ENCODE results near the gene WDR33. TPM values are rescaled to one million over a fixed set of nuclear protein-coding genes. Genes with fewer than 3 reads are reported as not detected.

The WDR33 gene
- total RNA-seq, 2 donors from 2014 or later = 16.1 to 16.8 TPM

DNA sequence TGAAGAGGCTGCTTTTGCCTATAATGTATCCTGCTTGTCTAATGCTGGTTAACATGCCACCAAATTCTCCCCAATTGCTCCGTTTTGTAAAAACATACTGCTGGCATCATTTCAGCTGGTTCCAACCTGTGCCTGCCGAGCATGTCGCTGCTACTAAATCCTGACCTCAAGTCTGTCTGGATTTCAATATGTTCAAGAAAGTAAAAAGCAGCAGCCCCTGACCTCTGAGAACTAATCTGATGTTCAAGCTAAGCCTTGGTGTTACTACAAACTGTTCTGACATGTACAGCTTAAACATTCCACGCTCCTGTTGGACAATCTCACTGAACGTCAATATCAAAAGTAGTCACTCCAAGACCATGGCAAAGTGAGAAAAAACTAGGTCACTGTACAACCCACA lies 63.4 kb downstream of the WDR33 start:
- Histone ChIP-seq H3K9me3 (no peaks in the 10 kb centered on the region), H3K27ac (no peak overlapping the region), H3K36me3 (peaks cover 15% of the 10 kb centered on the region), H3K4me3 (no peak overlapping the region), H3K4me1 (peaks cover 0 to 7% of the 10 kb centered on the region in 2 donors), H3K27me3 (no peaks in the 10 kb centered on the region)
- no peak for TF ChIP-seq CTCF (IDR thresholded peaks at IDR 0.05)
- no peak for DNase-seq (ENCODE audit: low spot score)

- no peaks in the 10 kb centered on the region for H3K9me3 ChIP-seq
- DNase-seq (ENCODE audit: low spot score) = no peak
- H3K4me3 ChIP-seq = no peak overlapping the region
- no peak for TF ChIP-seq CTCF (IDR thresholded peaks at IDR 0.05)
- no peaks in the 10 kb centered on the region for H3K27me3 ChIP-seq
- no peak overlapping the region for H3K27ac ChIP-seq
- no peaks in the 10 kb centered on the region for H3K4me1 ChIP-seq
- peaks cover 12% of the 10 kb centered on the region for H3K36me3 ChIP-seq
These were observed 67.4 kb downstream of the WDR33 start for GRCh38 chr2:127743477-127744026.

DNA sequence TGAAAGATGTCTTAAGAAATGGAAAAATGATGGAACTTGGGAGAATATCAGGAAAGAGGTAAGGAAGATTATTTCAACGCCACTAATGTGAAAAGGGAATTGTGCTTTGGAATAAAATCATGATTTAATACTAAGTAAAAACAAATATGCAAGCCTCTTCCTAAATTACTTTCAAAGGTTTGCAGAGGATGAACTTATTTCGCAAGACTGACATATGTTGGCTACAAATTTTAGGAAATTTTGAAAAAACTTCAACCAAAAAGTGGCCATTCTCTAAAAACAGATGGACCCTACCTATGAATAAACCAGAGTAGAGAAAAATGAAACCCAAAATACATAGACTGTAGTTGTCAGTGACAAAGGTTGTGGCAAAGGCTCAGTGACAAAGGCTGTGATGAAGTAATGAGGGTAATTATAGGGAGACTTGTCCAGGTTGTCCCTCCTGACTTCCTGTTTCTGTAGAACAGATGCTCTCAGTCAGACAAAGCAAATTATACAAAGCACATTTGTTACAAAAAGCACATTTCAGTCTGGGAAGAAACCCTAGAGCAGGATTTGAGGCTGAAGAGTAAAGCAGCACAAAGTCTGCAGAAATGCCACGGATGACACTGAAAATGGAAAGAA lies 70.2 kb downstream of the WDR33 start:
- Histone ChIP-seq H3K4me3 (no peak overlapping the region), H3K4me1 (no peaks in the 10 kb centered on the region), H3K9me3 (no peaks in the 10 kb centered on the region), H3K27ac (no peak overlapping the region), H3K27me3 (no peaks in the 10 kb centered on the region), H3K36me3 (peaks cover 12% of the 10 kb centered on the region)
- no peak for TF ChIP-seq CTCF (IDR thresholded peaks at IDR 0.05)
- DNase-seq (ENCODE audit: low spot score) = no peak

- Histone ChIP-seq H3K4me3 (no peak overlapping the region), H3K36me3 (peaks cover 7% of the 10 kb centered on the region), H3K27me3 (no peaks in the 10 kb centered on the region), H3K27ac (no peak overlapping the region), H3K4me1 (peaks cover 0 to under 1% of the 10 kb centered on the region in 2 donors), H3K9me3 (no peaks in the 10 kb centered on the region)
- DNase-seq (ENCODE audit: low spot score) = no peak
- no peak for TF ChIP-seq CTCF (IDR thresholded peaks at IDR 0.05)
These were observed 71.2 kb downstream of the WDR33 start for GRCh38 chr2:127739800-127740199.

- no peaks in the 10 kb centered on the region for H3K27me3 ChIP-seq
- H3K4me3 ChIP-seq = no peak overlapping the region
- peaks cover 0 to 15% of the 10 kb centered on the region in 2 donors for H3K4me1 ChIP-seq
- TF ChIP-seq CTCF (IDR thresholded peaks at IDR 0.05) = no peak
- H3K27ac ChIP-seq = no peak overlapping the region
- H3K36me3 ChIP-seq = no peaks in the 10 kb centered on the region
- H3K9me3 ChIP-seq = no peaks in the 10 kb centered on the region
- DNase-seq (ENCODE audit: low spot score) = no peak
These were observed 73.1 kb downstream of the WDR33 start for GRCh38 chr2:127737892-127738291.

Measured in right atrium auricular region (tissue), 2 donors.